ENCODE measurements around the gene CNIH1.
A peak's percentile ranks its signal among the peaks of the same experiment; 100 is the strongest.
"Not testable (repeated sequence)": the region's sequence is repeated elsewhere in the genome, so short reads cannot be mapped to it uniquely, and the experiment has no call there.

CNIH1 gene

GRCh38 chr14:54443981-54444380 is 2.8 kb upstream of the CNIH1 start:
- Mint-ChIP-seq H3K4me1 (peaks cover 60% of the 10 kb centered on the region), H3K27me3 (ENCODE audit: low read depth, poor library complexity) (peaks cover 15% of the 10 kb centered on the region), H3K4me3 (no peak overlapping the region), H3K36me3 (ENCODE audit: low read depth) (peaks cover 20% of the 10 kb centered on the region), H3K27ac (peak overlapping the region; percentile 82), H3K9me3 (peaks cover 17% of the 10 kb centered on the region)
- TF ChIP-seq CTCF (IDR thresholded peaks at IDR 0.05) = no peak
- no peak for DNase-seq

GRCh38 chr14:54442961-54443360 is 1.8 kb upstream of the CNIH1 start:
- H3K4me3 Mint-ChIP-seq, DNase-seq, H3K27ac Mint-ChIP-seq: not testable (repeated sequence)
- Mint-ChIP-seq H3K36me3 (ENCODE audit: low read depth) (peaks cover 25% of the 10 kb centered on the region), H3K4me1 (peaks cover 65% of the 10 kb centered on the region), H3K27me3 (ENCODE audit: low read depth, poor library complexity) (peaks cover 12% of the 10 kb centered on the region), H3K9me3 (peaks cover 17% of the 10 kb centered on the region)

- peaks cover 37% of the 10 kb centered on the region for H3K36me3 Mint-ChIP-seq (ENCODE audit: low read depth)
- no peak for DNase-seq
- H3K27ac Mint-ChIP-seq = peak overlapping the region; percentile 95
- H3K4me1 Mint-ChIP-seq = peaks cover 70% of the 10 kb centered on the region
- peaks cover 7% of the 10 kb centered on the region for H3K27me3 Mint-ChIP-seq (ENCODE audit: low read depth, poor library complexity)
- peaks cover 17% of the 10 kb centered on the region for H3K9me3 Mint-ChIP-seq
- TF ChIP-seq CTCF (IDR thresholded peaks at IDR 0.05) = no peak
- peak overlapping the region; percentile 95 for H3K4me3 Mint-ChIP-seq
Measured at GRCh38 chr14:54440476-54440872, 700 bp downstream of the CNIH1 start.

- peaks cover 17% of the 10 kb centered on the region for H3K9me3 Mint-ChIP-seq
- DNase-seq = no peak
- H3K4me1 Mint-ChIP-seq = peaks cover 73% of the 10 kb centered on the region
- peaks cover 7% of the 10 kb centered on the region for H3K27me3 Mint-ChIP-seq (ENCODE audit: low read depth, poor library complexity)
- H3K4me3 Mint-ChIP-seq = peak overlapping the region; percentile 95
- peak overlapping the region; percentile 95 for H3K27ac Mint-ChIP-seq
- no peak for TF ChIP-seq CTCF (IDR thresholded peaks at IDR 0.05)
- H3K36me3 Mint-ChIP-seq (ENCODE audit: low read depth) = peaks cover 40% of the 10 kb centered on the region
Measured at GRCh38 chr14:54440037-54440436, 1.1 kb downstream of the CNIH1 start.

- peak overlapping the region; percentile 95 for H3K4me3 Mint-ChIP-seq
- TF ChIP-seq CTCF (IDR thresholded peaks at IDR 0.05) = no peak
- H3K4me1 Mint-ChIP-seq = peaks cover 70% of the 10 kb centered on the region
- peaks cover 12% of the 10 kb centered on the region for H3K9me3 Mint-ChIP-seq
- no peak for DNase-seq
- peaks cover 40% of the 10 kb centered on the region for H3K36me3 Mint-ChIP-seq (ENCODE audit: low read depth)
- peak overlapping the region; percentile 25 for H3K27ac Mint-ChIP-seq
- peaks cover under 1% of the 10 kb centered on the region for H3K27me3 Mint-ChIP-seq (ENCODE audit: low read depth, poor library complexity)
Measured at GRCh38 chr14:54438703-54439102, 2.5 kb downstream of the CNIH1 start.

GRCh38 chr14:54437954-54438353 is 3.2 kb downstream of the CNIH1 start:
- Mint-ChIP-seq H3K4me1 (peaks cover 75% of the 10 kb centered on the region), H3K36me3 (ENCODE audit: low read depth) (peaks cover 40% of the 10 kb centered on the region)
- H3K9me3 Mint-ChIP-seq; H3K27me3 Mint-ChIP-seq (ENCODE audit: low read depth, poor library complexity); H3K4me3 Mint-ChIP-seq; H3K27ac Mint-ChIP-seq; DNase-seq: not testable (repeated sequence)

GRCh38 chr14:54435500-54435981 is 5.6 kb downstream of the CNIH1 start:
- no peaks in the 10 kb centered on the region for H3K27me3 Mint-ChIP-seq (ENCODE audit: low read depth, poor library complexity)
- no peak overlapping the region for H3K4me3 Mint-ChIP-seq
- TF ChIP-seq CTCF (IDR thresholded peaks at IDR 0.05) = no peak
- H3K9me3 Mint-ChIP-seq = no peaks in the 10 kb centered on the region
- H3K27ac Mint-ChIP-seq = no peak overlapping the region
- peaks cover 45% of the 10 kb centered on the region for H3K36me3 Mint-ChIP-seq (ENCODE audit: low read depth)
- H3K4me1 Mint-ChIP-seq = peaks cover 73% of the 10 kb centered on the region
- no peak for DNase-seq
